ENCODE data around the gene TLE4. TPM values are rescaled to one million over a fixed set of nuclear protein-coding genes. Genes with fewer than 3 reads are reported as not detected.

Gene TLE4
- total RNA-seq: 62.6 and 63.9 TPM in 2 replicates

DNA sequence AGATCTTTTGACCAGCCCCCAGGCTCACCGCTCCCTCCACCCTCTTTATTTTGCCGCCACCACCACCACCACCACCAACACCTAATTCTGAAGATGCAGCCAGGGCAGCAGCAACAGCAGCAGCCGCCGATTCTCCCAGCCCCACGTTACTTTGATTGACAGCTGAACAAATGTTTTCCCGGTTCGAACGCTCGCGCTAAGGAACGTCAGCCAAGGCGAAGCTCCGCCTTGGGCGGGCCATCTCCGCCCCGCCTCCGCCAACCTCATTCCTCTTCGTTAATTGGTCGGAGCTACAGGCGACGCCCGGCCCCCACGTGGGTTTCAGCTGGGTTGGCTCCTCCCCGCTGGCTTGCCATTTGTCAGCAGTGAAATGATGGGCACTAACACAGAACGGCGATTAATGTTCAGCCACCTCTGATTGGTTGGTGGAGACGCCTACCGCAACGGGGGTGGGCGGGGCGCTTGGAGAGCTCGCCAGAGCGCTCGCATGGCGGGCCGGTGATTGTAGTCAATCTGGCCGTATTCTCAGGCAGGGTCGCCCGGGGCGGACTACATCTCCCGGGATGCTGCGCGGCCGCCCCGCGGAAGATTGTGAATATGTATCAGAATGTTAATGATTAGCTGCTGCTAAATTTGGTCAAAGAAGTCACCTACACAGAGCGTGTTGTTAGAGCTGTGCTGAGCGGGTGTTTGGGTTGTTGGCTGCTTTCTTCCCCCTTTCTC is at the start of gene TLE4:
Gene TLE4 (plus strand): TSS at position 657 of the 723 bp plus-strand sequence. CDS start 826 bp downstream, outside the sequence.
- POLR2A ChIA-PET: interaction anchor here (0.6 to 2.5 kb wide), 36 partner anchors 9 to 1274 kb away, joined by 3 to 32 read pairs (median 4); partner anchors contain the start of gene PSAT1
- peaks cover 38% of the 10 kb centered on the region for H3K4me1 Mint-ChIP-seq
- H3K27ac Mint-ChIP-seq: peak within 1 kb of the TSS; percentile 46
- no peaks in the 10 kb centered on the region for H3K9me3 Mint-ChIP-seq
- intact Hi-C loops (cut with micrococcal nuclease): loop anchor here (1.0 to 5.0 kb wide), 11 partner anchors 40 to 1335 kb away; partner anchors contain the start of genes CEP78 and PSAT1
- CTCF ChIA-PET: interaction anchor here (1.1 kb wide), 1 partner anchor 142 kb away, joined by 3 read pairs; no protein-coding TSS in a partner anchor
- TF ChIP-seq, protein P1, sequence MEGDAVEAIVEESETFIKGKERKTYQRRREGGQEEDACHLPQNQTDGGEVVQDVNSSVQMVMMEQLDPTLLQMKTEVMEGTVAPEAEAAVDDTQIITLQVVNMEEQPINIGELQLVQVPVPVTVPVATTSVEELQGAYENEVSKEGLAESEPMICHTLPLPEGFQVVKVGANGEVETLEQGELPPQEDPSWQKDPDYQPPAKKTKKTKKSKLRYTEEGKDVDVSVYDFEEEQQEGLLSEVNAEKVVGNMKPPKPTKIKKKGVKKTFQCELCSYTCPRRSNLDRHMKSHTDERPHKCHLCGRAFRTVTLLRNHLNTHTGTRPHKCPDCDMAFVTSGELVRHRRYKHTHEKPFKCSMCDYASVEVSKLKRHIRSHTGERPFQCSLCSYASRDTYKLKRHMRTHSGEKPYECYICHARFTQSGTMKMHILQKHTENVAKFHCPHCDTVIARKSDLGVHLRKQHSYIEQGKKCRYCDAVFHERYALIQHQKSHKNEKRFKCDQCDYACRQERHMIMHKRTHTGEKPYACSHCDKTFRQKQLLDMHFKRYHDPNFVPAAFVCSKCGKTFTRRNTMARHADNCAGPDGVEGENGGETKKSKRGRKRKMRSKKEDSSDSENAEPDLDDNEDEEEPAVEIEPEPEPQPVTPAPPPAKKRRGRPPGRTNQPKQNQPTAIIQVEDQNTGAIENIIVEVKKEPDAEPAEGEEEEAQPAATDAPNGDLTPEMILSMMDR (IDR thresholded peaks at IDR 0.05): no peak
- ATAC-seq (ENCODE audit: low read depth) (peak; percentile 84), DNase-seq (peak; percentile 94)
- peaks cover 12% of the 10 kb centered on the region for H3K36me3 Mint-ChIP-seq (ENCODE audit: low read depth)
- peak within 1 kb of the TSS; percentile 90 for H3K4me3 Mint-ChIP-seq
- H3K27me3 Mint-ChIP-seq: no peaks in the 10 kb centered on the region

DNA sequence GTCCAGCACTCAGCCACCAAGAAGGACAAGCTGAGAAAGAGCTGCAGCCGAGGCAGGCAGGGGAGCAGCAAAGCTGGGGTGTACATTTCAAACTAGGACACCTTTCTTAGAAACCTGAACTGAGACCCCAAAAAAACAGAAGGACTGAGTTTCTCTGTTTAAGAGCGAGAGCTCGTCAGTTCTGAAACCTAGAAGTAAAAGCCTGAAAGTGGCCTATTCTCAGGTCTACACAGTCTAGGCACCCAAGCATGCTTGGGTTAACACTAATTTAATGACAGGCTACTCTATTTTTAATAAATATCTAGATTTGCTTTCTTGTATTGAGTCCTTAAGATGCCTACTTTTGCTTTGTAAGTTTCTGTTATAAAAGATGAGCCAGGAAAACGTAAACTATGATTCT is 49.0 kb upstream of the TLE4 start:
- POLR2A ChIA-PET: no interaction called here

DNA sequence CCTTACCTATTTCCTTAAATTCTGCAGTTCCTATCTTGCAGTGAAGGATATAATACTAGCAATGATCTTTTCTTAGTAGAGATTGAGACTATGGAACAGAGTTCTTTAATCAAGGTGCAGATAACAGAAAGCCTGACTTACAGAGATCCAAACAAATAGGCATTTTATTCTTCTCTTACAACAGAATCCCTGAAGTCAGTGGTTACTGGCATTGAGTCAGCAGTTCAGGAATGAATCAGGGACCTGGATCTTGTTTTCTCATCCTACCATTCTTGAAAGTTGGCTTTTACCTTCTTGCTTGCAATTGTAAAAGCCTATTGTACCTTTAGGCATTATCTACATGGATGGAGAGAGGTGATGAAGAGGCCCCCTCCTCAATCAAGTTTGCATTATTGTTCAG is 47.5 kb upstream of the TLE4 start:
- CTCF ChIA-PET: no interaction called here
- POLR2A ChIA-PET: no interaction called here
- Mint-ChIP-seq H3K27me3 (peaks cover 2% of the 10 kb centered on the region), H3K4me3 (no peak overlapping the region), H3K9me3 (peaks cover 4% of the 10 kb centered on the region), H3K36me3 (ENCODE audit: low read depth) (no peaks in the 10 kb centered on the region), H3K4me1 (no peaks in the 10 kb centered on the region), H3K27ac (no peak overlapping the region)
- no peak for DNase-seq
- intact Hi-C loops (cut with micrococcal nuclease): no loop called here
- no peak for ATAC-seq (ENCODE audit: low read depth)
- TF ChIP-seq, protein P1 (IDR thresholded peaks at IDR 0.05): no peak

More for the DNA sequence above, 49.0 kb upstream of the TLE4 start:
- intact Hi-C loops (cut with micrococcal nuclease): no loop called here
- Mint-ChIP-seq H3K4me3 (no peak overlapping the region), H3K27me3 (peaks cover 2% of the 10 kb centered on the region), H3K36me3 (ENCODE audit: low read depth) (no peaks in the 10 kb centered on the region), H3K9me3 (peaks cover 4% of the 10 kb centered on the region), H3K4me1 (no peaks in the 10 kb centered on the region), H3K27ac (no peak overlapping the region)
- ATAC-seq (ENCODE audit: low read depth) (no peak), DNase-seq (no peak)
- TF ChIP-seq, protein P1 (IDR thresholded peaks at IDR 0.05): no peak
- CTCF ChIA-PET: no interaction called here

DNA sequence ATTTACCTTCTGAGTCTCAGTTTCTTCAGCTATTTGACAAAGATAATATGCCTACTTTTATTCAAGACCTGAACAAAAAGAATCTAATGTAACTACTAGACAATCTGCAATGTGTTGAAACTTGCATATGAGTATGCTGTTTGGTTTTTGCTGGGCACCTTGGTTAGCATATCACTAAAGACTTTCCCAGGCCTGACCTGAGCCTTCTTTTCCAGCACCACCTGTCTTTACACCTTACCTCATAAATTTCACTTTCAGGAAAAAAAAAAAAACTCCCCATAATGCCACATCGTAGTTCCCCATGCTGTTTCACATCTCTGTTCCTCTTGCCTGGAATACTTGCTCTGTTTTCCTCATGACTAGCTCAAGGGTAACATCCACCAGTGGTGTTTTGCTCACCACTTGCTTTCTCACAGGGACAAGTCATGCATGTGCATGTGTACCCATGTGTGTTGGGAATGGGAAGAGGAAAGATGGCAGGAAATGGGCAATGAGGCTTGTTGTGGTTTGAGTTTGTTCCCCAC is 45.6 kb upstream of the TLE4 start:
- ChIA-PET POLR2A (no interaction called here), CTCF (no interaction called here)
- TF ChIP-seq, protein P1 (IDR thresholded peaks at IDR 0.05): no peak
- H3K36me3 Mint-ChIP-seq (ENCODE audit: low read depth): no peaks in the 10 kb centered on the region
- H3K4me1 Mint-ChIP-seq: no peaks in the 10 kb centered on the region
- ATAC-seq (ENCODE audit: low read depth) (no peak), DNase-seq (no peak)
- peaks cover 4% of the 10 kb centered on the region for H3K9me3 Mint-ChIP-seq
- intact Hi-C loops (cut with micrococcal nuclease): no loop called here
- H3K4me3 Mint-ChIP-seq: no peak overlapping the region
- peaks cover 3% of the 10 kb centered on the region for H3K27me3 Mint-ChIP-seq
- no peak overlapping the region for H3K27ac Mint-ChIP-seq

DNA sequence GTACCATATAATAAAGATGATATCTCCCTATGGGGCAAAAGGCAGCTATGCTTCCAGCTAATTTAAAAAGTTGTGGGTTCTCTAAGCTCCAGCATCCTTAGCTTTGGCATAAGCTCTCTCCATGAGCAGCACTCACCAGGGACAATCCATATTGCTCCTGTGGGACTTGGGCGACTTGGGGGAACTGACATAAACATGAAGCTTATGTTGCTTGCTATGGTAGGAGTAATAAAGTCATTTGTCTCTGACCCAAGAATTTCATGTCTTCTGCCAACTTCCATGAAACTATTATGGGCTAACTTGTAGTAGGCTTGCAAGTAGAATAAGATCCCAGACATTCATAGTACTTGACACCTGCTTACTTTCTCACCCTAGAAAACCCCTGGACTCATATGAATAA is 36.2 kb upstream of the TLE4 start:
- DNase-seq (no peak), ATAC-seq (ENCODE audit: low read depth) (no peak)
- Mint-ChIP-seq H3K27me3 (peaks cover 6% of the 10 kb centered on the region), H3K4me1 (no peaks in the 10 kb centered on the region), H3K36me3 (ENCODE audit: low read depth) (no peaks in the 10 kb centered on the region), H3K27ac (no peak overlapping the region), H3K4me3 (no peak overlapping the region), H3K9me3 (peaks cover 5% of the 10 kb centered on the region)
- intact Hi-C loops (cut with micrococcal nuclease): no loop called here
- TF ChIP-seq, protein P1 (IDR thresholded peaks at IDR 0.05): no peak
- CTCF ChIA-PET: no interaction called here
- POLR2A ChIA-PET: no interaction called here

All from activated B cell treated with CpG ODN at 0.5 μM for 24 hours (primary cell).